Measurements from ENCODE around the gene RELL1. TPM values are rescaled to one million over a fixed set of nuclear protein-coding genes. Genes with fewer than 3 reads are reported as not detected.

The RELL1 gene
- total RNA-seq, 2 experiments from 2014 or later, result 48.6 to 50.3 TPM

DNA sequence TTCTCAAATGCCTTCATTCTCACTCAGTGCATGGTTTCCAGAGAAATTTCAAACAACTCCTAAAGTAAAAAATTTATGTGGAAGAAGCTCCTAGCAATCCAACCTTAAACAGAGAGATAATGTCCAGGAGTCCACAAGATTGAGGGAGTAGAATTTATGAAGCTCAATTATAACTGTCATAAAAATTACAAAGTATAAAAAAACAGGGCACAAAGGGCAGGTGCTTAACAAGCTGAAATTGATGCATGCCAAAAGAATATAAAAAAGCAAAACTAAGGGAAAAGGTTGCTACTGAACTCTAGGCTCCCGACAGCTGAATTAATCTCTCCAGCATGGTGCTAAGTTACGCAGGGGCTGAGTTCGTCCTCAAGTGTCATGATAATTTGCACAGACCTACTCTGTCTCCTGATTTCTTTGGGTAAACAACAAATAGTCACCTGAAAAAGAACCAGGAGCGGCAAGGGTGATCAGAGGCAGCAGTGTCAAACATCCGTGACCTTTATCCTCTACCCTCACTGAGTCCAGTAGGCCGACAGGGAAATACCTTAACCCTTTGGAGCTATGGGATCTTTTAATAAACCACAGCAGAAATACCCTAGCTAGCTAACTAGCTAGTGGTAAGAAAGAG lies 47.2 kb upstream of the RELL1 start:
- Histone ChIP-seq H3K27ac (ENCODE audit: low read depth in 1 of 2, low read length in 2 of 2) (no peak overlapping the region), H3K4me1 (ENCODE audit: insufficient read depth, low read length) (no peaks in the 10 kb centered on the region), H3K36me3 (ENCODE audit: insufficient read depth, low read length) (no peaks in the 10 kb centered on the region), H3K27me3 (ENCODE audit: control insufficient read depth in 1 of 2, insufficient read depth in 2 of 2, low read length in 2 of 2) (no peaks in the 10 kb centered on the region), H3K4me3 (ENCODE audit: low read length) (no peak overlapping the region), H3K9me3 (ENCODE audit: control insufficient read depth in 1 of 2, insufficient read depth in 1 of 2, low read length in 2 of 2) (no peaks in the 10 kb centered on the region)
- ATAC-seq (ENCODE audit: poor library complexity), result no peak
- H3K36me3 Mint-ChIP-seq (ENCODE audit: low read depth), result no peaks in the 10 kb centered on the region
- POLR2A ChIA-PET, result no interaction called here
- H3K4me1 Mint-ChIP-seq (ENCODE audit: low read depth), result no peaks in the 10 kb centered on the region
- DNase-seq, result no peak
- no peaks in the 10 kb centered on the region for H3K27me3 Mint-ChIP-seq
- H3K27ac Mint-ChIP-seq, result no peak overlapping the region
- CTCF ChIA-PET, result no interaction called here
- H3K4me3 Mint-ChIP-seq, result no peak overlapping the region
- no peak for TF ChIP-seq CTCF (IDR thresholded peaks at IDR 0.05)
- intact Hi-C loops (cut with DNase I, micrococcal nuclease), result no loop called here
- H3K9me3 Mint-ChIP-seq, result no peaks in the 10 kb centered on the region

DNA sequence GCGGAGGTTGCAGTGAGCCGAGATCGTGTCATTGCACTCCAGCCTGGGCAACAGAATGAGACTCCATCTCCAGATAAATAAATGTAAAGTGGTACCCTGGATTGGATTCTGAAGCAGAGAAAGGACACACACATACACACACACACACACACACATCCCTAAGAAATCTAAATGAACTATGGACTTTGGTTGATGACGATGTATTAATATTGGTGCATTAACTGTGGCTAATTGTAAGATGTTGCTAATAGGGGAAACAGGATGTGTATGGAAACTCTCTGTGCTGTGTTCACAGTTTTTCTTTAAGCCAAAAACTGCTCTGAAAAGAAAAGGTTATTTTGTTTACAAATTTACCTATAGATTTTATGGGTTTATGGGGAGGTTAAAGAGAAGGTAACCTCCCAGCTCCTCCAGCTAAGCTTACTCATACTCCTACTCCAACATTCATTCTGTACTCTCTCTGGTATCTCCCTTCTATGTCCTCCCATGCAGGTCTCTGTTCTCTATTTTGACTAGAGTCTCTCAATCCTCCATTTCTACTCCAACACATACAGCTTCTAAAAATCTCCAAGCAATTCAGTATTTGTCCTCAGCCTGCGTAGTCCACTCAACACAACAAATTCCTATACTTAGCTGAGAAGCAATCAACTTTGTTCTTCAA lies 46.5 kb upstream of the RELL1 start:
- intact Hi-C loops (cut with DNase I, micrococcal nuclease), result no loop called here
- Mint-ChIP-seq H3K4me1 (ENCODE audit: low read depth) (no peaks in the 10 kb centered on the region), H3K36me3 (ENCODE audit: low read depth) (no peaks in the 10 kb centered on the region), H3K27ac (no peak overlapping the region), H3K9me3 (no peaks in the 10 kb centered on the region), H3K4me3 (no peak overlapping the region), H3K27me3 (no peaks in the 10 kb centered on the region)
- DNase-seq, result no peak
- TF ChIP-seq CTCF (IDR thresholded peaks at IDR 0.05), result no peak
- ATAC-seq (ENCODE audit: poor library complexity), result no peak
- H3K36me3 ChIP-seq (ENCODE audit: insufficient read depth, low read length), result no peaks in the 10 kb centered on the region
- H3K9me3 ChIP-seq (ENCODE audit: control insufficient read depth in 1 of 2, insufficient read depth in 1 of 2, low read length in 2 of 2), result no peaks in the 10 kb centered on the region
- POLR2A ChIA-PET, result no interaction called here
- no peak overlapping the region for H3K4me3 ChIP-seq (ENCODE audit: low read length)
- H3K27me3 ChIP-seq (ENCODE audit: control insufficient read depth in 1 of 2, insufficient read depth in 2 of 2, low read length in 2 of 2), result no peaks in the 10 kb centered on the region
- no peaks in the 10 kb centered on the region for H3K4me1 ChIP-seq (ENCODE audit: insufficient read depth, low read length)
- CTCF ChIA-PET, result no interaction called here
- H3K27ac ChIP-seq (ENCODE audit: low read depth in 1 of 2, low read length in 2 of 2), result no peak overlapping the region

- Histone ChIP-seq H3K4me1 (ENCODE audit: insufficient read depth, low read length) (no peaks in the 10 kb centered on the region), H3K27ac (ENCODE audit: low read depth in 1 of 2, low read length in 2 of 2) (no peak overlapping the region), H3K9me3 (ENCODE audit: control insufficient read depth in 1 of 2, insufficient read depth in 1 of 2, low read length in 2 of 2) (no peaks in the 10 kb centered on the region), H3K36me3 (ENCODE audit: insufficient read depth, low read length) (no peaks in the 10 kb centered on the region), H3K4me3 (ENCODE audit: low read length) (no peak overlapping the region), H3K27me3 (ENCODE audit: control insufficient read depth in 1 of 2, insufficient read depth in 2 of 2, low read length in 2 of 2) (no peaks in the 10 kb centered on the region)
- Mint-ChIP-seq H3K4me3 (no peak overlapping the region), H3K4me1 (ENCODE audit: low read depth) (no peaks in the 10 kb centered on the region), H3K27ac (no peak overlapping the region), H3K27me3 (no peaks in the 10 kb centered on the region), H3K36me3 (ENCODE audit: low read depth) (no peaks in the 10 kb centered on the region), H3K9me3 (no peaks in the 10 kb centered on the region)
- no peak for TF ChIP-seq CTCF (IDR thresholded peaks at IDR 0.05)
- intact Hi-C loops (cut with DNase I, micrococcal nuclease), result no loop called here
- no peak for DNase-seq
- no peak for ATAC-seq (ENCODE audit: poor library complexity)
- CTCF ChIA-PET, result no interaction called here
- POLR2A ChIA-PET, result no interaction called here
Observed at GRCh38 chr4:37729649-37730004, 43.5 kb upstream of the RELL1 start.

Data from CD4-positive, alpha-beta T cell (primary cell).